Esophagus muscularis mucosa (tissue), 4 donors: Measurements from ENCODE around the gene PCDH9. TPM values are rescaled to one million over a fixed set of nuclear protein-coding genes. Genes with fewer than 3 reads are reported as not detected.

ENCODE experiments used
- DNase-seq: peaks from one replicate; pipeline ENCODE4 v3.0.0-alpha.2; 2017; ENCODE audit errors: extremely low spot score
- H3K27ac ChIP-seq, 4 donors: fragments of 200-600 bp; sonication (generic); replicated peaks in 1 of 4; 1 replicate in 3 of 4; 2 replicates in 1 of 4; pipeline ENCODE4 v1.5.1; 2016 to 2019; ENCODE audit warnings: mild to moderate bottlenecking in 1 of 4
- H3K27me3 ChIP-seq, 4 donors: fragments of 200-600 bp; sonication (generic); one replicate each; pipeline versions ENCODE4 v1.5.1 to v1.6.0; 2016 to 2019
- H3K36me3 ChIP-seq, 4 donors: fragments of 200-600 bp; sonication (generic); one replicate each; pipeline ENCODE4 v1.5.1; 2016 to 2019
- H3K4me1 ChIP-seq, 4 donors: fragments of 200-600 bp; sonication (generic); one replicate each; pipeline ENCODE4 v1.5.1; 2016 to 2019
- H3K4me3 ChIP-seq, 4 donors: fragments of 200-600 bp; sonication (generic); 1 replicate in 2 of 4; 2 replicates in 2 of 4; pipeline ENCODE4 v1.5.1; 2016 to 2019; ENCODE audit warnings: mild to moderate bottlenecking in 4 of 4, moderate library complexity in 1 of 4
- H3K9me3 ChIP-seq, 4 donors: fragments of 200-600 bp; sonication (generic); 1 replicate in 3 of 4; 2 replicates in 1 of 4; pipeline ENCODE4 v1.5.1; 2016 to 2019
- EP300 ChIP-seq: sonication (generic); formaldehyde crosslinking; IDR thresholded peaks from one replicate; pipeline ENCODE4 v1.6.1; 2017; ENCODE audit warnings: antibody characterized with exemption
- POLR2A ChIP-seq: fragments of 450-650 bp; IDR thresholded peaks from one replicate; pipeline ENCODE4 v1.6.1; 2017; ENCODE audit warnings: antibody characterized with exemption, moderate library complexity, mild to moderate bottlenecking, low read depth
- POLR2AphosphoS5 ChIP-seq, 2 donors: sonication (generic); formaldehyde crosslinking; IDR thresholded peaks; one replicate each; pipeline ENCODE4 v1.6.1; 2017; ENCODE audit warnings: antibody characterized with exemption in 2 of 2
- WGBS: methylation state at CpG from one replicate; pipeline ENCODE4 v1.1.5; 2018; 5-methylcytosine and 5-hydroxymethylcytosine counted together
- intact Hi-C: fragments of 100-400 bp; cut with DNase I; formaldehyde crosslinking; loops from one replicate; pipeline ENCODE4 v1.15.1; 2023
- total RNA-seq, 4 donors: library from RNA; depleted of rRNA; stranded (reverse); fragments of >200 nt; gene quantifications; one replicate each; pipeline versions ENCODE4 v1.1.0 to v1.2.1, GENCODE V29; 2016
- TF ChIP-seq, protein P1 (sequence below), 3 experiments: fragments of 200-600 bp in 2 of 3; fragments of 450-650 bp in 1 of 3; sonication (generic) in 2 of 3; IDR thresholded peaks; one replicate each; pipeline ENCODE4 v1.5.1; 2017 to 2019; ENCODE audit warnings: antibody characterized with exemption in 3 of 3, mild to moderate bottlenecking in 2 of 3, moderate library complexity in 1 of 3

Gene PCDH9
- total RNA-seq, 4 donors from 2014 or later = 33.8 to 81.8 (median 49.1) TPM

DNA sequence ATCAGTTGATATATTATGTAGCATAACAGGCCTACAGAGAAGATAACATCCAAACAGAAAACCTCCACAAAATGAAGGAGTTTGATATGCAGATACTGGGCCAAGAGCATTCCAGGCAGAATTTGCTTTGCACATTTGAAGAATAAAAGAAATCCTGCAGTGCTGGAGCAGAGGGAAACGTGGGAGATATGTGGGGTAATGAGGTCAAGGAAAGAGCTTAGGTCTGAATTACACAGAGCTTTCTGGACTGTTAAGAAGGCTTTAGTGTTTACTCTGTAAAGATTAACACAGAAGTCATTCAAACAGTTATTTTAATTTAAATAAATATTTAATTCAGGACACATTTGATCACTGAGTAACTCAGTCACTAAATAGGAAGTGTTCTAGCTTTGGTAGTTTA, 692.7 kb downstream of the PCDH9 start:
- DNase-seq = no peak
- Histone ChIP-seq H3K9me3 (no peaks in the 10 kb centered on the region), H3K27me3 (no peaks in the 10 kb centered on the region), H3K4me3 (no peak overlapping the region), H3K4me1 (no peaks in the 10 kb centered on the region), H3K36me3 (no peaks in the 10 kb centered on the region), H3K27ac (no peak overlapping the region)
- WGBS = 64% methylated on average over 1 of the region's 1 CpG
- intact Hi-C loops = no loop called here
- TF ChIP-seq, protein P1, sequence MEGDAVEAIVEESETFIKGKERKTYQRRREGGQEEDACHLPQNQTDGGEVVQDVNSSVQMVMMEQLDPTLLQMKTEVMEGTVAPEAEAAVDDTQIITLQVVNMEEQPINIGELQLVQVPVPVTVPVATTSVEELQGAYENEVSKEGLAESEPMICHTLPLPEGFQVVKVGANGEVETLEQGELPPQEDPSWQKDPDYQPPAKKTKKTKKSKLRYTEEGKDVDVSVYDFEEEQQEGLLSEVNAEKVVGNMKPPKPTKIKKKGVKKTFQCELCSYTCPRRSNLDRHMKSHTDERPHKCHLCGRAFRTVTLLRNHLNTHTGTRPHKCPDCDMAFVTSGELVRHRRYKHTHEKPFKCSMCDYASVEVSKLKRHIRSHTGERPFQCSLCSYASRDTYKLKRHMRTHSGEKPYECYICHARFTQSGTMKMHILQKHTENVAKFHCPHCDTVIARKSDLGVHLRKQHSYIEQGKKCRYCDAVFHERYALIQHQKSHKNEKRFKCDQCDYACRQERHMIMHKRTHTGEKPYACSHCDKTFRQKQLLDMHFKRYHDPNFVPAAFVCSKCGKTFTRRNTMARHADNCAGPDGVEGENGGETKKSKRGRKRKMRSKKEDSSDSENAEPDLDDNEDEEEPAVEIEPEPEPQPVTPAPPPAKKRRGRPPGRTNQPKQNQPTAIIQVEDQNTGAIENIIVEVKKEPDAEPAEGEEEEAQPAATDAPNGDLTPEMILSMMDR (IDR thresholded peaks at IDR 0.05) = no peak
- TF ChIP-seq POLR2A (no peak), EP300 (no peak), POLR2AphosphoS5 (IDR thresholded peaks at IDR 0.05) (no peak)

DNA sequence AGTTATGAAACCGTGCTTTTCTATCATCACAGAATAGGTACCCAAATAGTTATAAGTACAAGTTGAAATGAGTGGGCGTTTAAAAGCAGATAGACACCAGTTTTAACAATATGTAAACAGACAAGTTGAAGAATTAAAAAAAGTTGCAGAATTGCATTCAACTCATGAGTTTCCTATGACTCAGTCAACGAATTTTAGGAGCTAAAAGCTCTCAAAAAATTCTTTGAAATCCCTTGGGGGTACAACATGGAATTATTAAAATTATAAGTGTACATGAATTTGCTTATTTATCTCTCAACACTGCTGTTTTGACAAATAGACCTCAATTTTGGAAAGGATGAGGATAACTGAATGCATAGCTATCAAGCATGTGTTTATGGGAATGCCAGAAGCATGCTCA, 693.4 kb downstream of the PCDH9 start:
- DNase-seq = no peak
- Histone ChIP-seq H3K36me3 (no peaks in the 10 kb centered on the region), H3K27ac (no peak overlapping the region), H3K4me3 (no peak overlapping the region), H3K9me3 (no peaks in the 10 kb centered on the region), H3K4me1 (no peaks in the 10 kb centered on the region), H3K27me3 (no peaks in the 10 kb centered on the region)
- 81% methylated on average over 3 of the region's 3 CpGs for WGBS
- TF ChIP-seq POLR2A (no peak), POLR2AphosphoS5 (IDR thresholded peaks at IDR 0.05) (no peak), EP300 (no peak)
- TF ChIP-seq, protein P1 (IDR thresholded peaks at IDR 0.05) = no peak
- intact Hi-C loops = no loop called here

DNA sequence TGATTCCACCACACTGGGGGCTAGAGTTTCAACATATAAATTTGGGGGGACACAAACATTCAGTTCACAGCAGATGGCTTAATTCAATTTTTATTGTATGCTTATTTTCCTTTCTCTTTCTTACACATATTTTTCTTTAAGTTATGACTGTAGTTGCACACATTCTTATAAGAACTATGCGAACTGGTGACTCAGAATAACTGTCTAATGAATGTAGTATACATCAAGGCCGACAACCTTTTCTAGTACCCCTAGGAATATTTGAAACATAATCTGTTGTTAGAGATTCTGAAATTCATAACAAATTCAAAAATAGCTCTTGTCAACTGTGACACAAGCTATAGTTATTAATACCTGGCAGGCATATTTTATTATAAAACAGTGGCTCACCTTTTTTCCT, 695.6 kb downstream of the PCDH9 start:
- Histone ChIP-seq H3K27ac (no peak overlapping the region), H3K27me3 (no peaks in the 10 kb centered on the region), H3K4me3 (no peak overlapping the region), H3K4me1 (no peaks in the 10 kb centered on the region), H3K9me3 (no peaks in the 10 kb centered on the region), H3K36me3 (no peaks in the 10 kb centered on the region)
- DNase-seq = no peak
- WGBS = 84% methylated on average over 2 of the region's 2 CpGs
- intact Hi-C loops = no loop called here
- TF ChIP-seq, protein P1 (IDR thresholded peaks at IDR 0.05) = no peak
- TF ChIP-seq POLR2A = no peak
- no peak for TF ChIP-seq POLR2AphosphoS5 (IDR thresholded peaks at IDR 0.05)
- TF ChIP-seq EP300 = no peak

DNA sequence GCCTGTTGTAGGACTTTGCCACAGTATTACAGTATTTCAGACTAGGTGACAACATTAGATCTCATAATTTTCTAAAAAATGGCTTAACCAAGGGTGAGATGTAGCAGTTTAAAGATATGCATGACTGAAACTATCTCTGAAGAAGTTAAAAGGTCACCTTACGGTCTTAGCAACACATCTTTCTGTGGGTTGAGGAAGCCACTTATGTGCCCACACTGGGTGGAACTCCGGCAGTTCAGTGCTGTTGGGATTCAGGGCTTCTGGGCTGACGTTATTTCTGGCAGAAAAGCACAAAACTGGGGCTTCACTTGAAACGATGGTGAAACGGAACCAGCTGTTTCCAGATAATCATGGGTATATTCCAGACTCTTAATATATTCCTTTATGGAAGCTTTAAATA, 697.3 kb downstream of the PCDH9 start:
- no peaks in the 10 kb centered on the region for H3K36me3 ChIP-seq

DNA sequence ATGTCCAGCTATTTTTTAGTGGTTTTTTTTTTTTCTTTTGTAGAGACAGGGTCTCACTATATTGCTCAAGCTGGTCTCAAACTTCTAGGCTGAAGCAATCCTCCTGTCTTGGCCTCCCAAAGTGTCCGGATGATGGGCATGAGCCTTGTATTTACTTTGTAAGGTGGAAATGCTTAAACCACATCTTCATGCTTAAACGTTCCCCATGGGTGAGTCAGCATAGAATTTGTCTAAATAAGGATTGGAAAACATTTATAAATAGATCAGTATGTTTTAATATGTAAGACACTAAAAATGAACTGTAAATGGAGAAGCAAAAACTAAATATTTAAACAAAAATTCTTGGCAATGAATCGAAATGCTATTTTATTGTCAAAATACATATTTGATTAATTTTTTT, 698.0 kb downstream of the PCDH9 start:
- TF ChIP-seq, protein P1 (IDR thresholded peaks at IDR 0.05) = no peak
- TF ChIP-seq POLR2A (no peak), EP300 (no peak), POLR2AphosphoS5 (IDR thresholded peaks at IDR 0.05) (no peak)
- no peak overlapping the region for H3K27ac ChIP-seq
- no peaks in the 10 kb centered on the region for H3K9me3 ChIP-seq
- no peak for DNase-seq
- intact Hi-C loops = no loop called here
- no peaks in the 10 kb centered on the region for H3K36me3 ChIP-seq
- no peaks in the 10 kb centered on the region for H3K27me3 ChIP-seq
- WGBS = 61% methylated on average over 3 of the region's 3 CpGs
- no peaks in the 10 kb centered on the region for H3K4me1 ChIP-seq
- no peak overlapping the region for H3K4me3 ChIP-seq

More for the DNA sequence above, 697.3 kb downstream of the PCDH9 start:
- TF ChIP-seq POLR2AphosphoS5 (IDR thresholded peaks at IDR 0.05) (no peak), EP300 (no peak), POLR2A (no peak)
- TF ChIP-seq, protein P1 (IDR thresholded peaks at IDR 0.05) = no peak
- Histone ChIP-seq H3K4me3 (no peak overlapping the region), H3K27ac (no peak overlapping the region), H3K4me1 (no peaks in the 10 kb centered on the region), H3K9me3 (no peaks in the 10 kb centered on the region), H3K27me3 (no peaks in the 10 kb centered on the region)
- intact Hi-C loops = no loop called here
- DNase-seq = no peak
- 83% methylated on average over 5 of the region's 5 CpGs for WGBS
